HCT116 (cell line): ENCODE results near the gene EVI5L. TPM values are rescaled to one million over a fixed set of nuclear protein-coding genes. Genes with fewer than 3 reads are reported as not detected.

Experiments used
- ATAC-seq: fragments of 200-7000 bp; cut with Tn5 transposase; 2 replicates; pipeline ENCODE4 v1.9.1; 2020; ENCODE audit warnings: mild to moderate bottlenecking, moderate library complexity
- BruUV-seq: library from RNA; stranded (reverse); fragments of 400-500 nt; replicated peaks from 2 replicates; lab custom pipeline; 2021; lab: Mats Ljungman, UMichigan
- CTCF ChIA-PET: fragments of 300-600 bp; sonication (Branson Sonifier 250); formaldehyde crosslinking; loops from one replicate; lab custom pipeline; 2021; ENCODE audit warnings: antibody characterized with exemption; lab: Charles Lee
- POLR2A ChIA-PET: fragments of 300-600, 350-600 bp; sonication (Branson Sonifier 250); formaldehyde crosslinking; loops from one replicate; lab custom pipeline; 2021; ENCODE audit warnings: antibody characterized with exemption; lab: Charles Lee
- RAD21 ChIA-PET, 2 experiments: fragments of 300-600 bp; sonication (Branson Sonifier 250); formaldehyde crosslinking; loops; one replicate each; lab custom pipeline; 2023; ENCODE audit warnings: low total read pairs in 2 of 2; ENCODE audit not compliant: uncharacterized antibody in 2 of 2, unreplicated experiment in 2 of 2, low non-redundant PET in 1 of 2; lab: Charles Lee
- DNase-seq: peaks from one replicate; pipeline ENCODE4 v3.0.0-alpha.2; 2010; ENCODE audit warnings: low read depth, low spot score
- H2AFZ ChIP-seq: fragments of 200-600 bp; shearing (Covaris generic), sonication (generic); 2 replicates; pipeline ENCODE4 v1.6.1; 2017; ENCODE audit warnings: low read depth, mixed run types, mixed read lengths, antibody characterized with exemption, low read length; ENCODE audit not compliant: poor library complexity, severe bottlenecking
- H3K27ac ChIP-seq: 2 replicates; pipeline ENCODE4 v1.5.1; 2012; ENCODE audit warnings: low read depth, low read length
- H3K27me3 ChIP-seq: fragments of 200-600 bp; sonication (generic); 2 replicates; pipeline ENCODE4 v1.6.1; 2016; ENCODE audit warnings: mixed run types, low read length, mixed read lengths; ENCODE audit not compliant: insufficient read depth
- H3K36me3 ChIP-seq, 2 experiments: fragments of 200-500 bp in 1 of 2; fragments of 200-600 bp in 1 of 2; sonication (Bioruptor generic) in 1 of 2; sonication (generic) in 1 of 2; 2 replicates each; pipeline versions ENCODE4 v1.5.1 to v1.6.1; 2014 to 2016; ENCODE audit warnings: low read length in 2 of 2, inconsistent platforms in 1 of 2, mixed read lengths in 1 of 2, mixed run types in 1 of 2; ENCODE audit not compliant: insufficient read depth in 2 of 2, control insufficient read depth in 1 of 2
- H3K4me1 ChIP-seq, 2 experiments: fragments of 200-600 bp in 1 of 2; sonication (generic) in 1 of 2; 2 replicates each; pipeline versions ENCODE4 v1.5.1 to v1.6.1; 2012 to 2017; ENCODE audit warnings: low read length in 2 of 2, inconsistent platforms in 1 of 2, mild to moderate bottlenecking in 1 of 2, mixed read lengths in 1 of 2, mixed run types in 1 of 2, moderate library complexity in 1 of 2; ENCODE audit not compliant: insufficient read depth in 2 of 2, control insufficient read depth in 1 of 2
- H3K4me2 ChIP-seq: fragments of 200-600 bp; sonication (generic); 2 replicates; pipeline ENCODE4 v1.6.1; 2017; ENCODE audit warnings: mixed run types, low read length, mixed read lengths
- H3K4me3 ChIP-seq, 2 experiments: fragments of 200-600 bp in 1 of 2; sonication (generic) in 1 of 2; replicated peaks in 1 of 2; 2 replicates each; pipeline ENCODE4 v1.5.1; 2011 to 2016; ENCODE audit warnings: low read length in 2 of 2, control low read depth in 1 of 2, low read depth in 1 of 2, mild to moderate bottlenecking in 1 of 2, mixed read lengths in 1 of 2, mixed run types in 1 of 2
- H3K79me2 ChIP-seq: fragments of 200-600 bp; sonication (generic); 2 replicates; pipeline ENCODE4 v1.6.1; 2017; ENCODE audit warnings: mild to moderate bottlenecking, mixed run types, low read length, moderate library complexity, mixed read lengths; ENCODE audit not compliant: insufficient read depth
- H3K9ac ChIP-seq: fragments of 200-600 bp; sonication (generic); 2 replicates; pipeline ENCODE4 v1.6.1; 2016; ENCODE audit warnings: low read length, mixed read lengths
- H3K9me2 ChIP-seq: fragments of 200-600 bp; sonication (generic), shearing (Covaris generic); 2 replicates; pipeline ENCODE4 v1.6.1; 2017; ENCODE audit warnings: mixed run types, mild to moderate bottlenecking, moderate library complexity; ENCODE audit not compliant: insufficient read depth
- H3K9me3 ChIP-seq, 2 experiments: fragments of 200-500 bp in 1 of 2; fragments of 200-600 bp in 1 of 2; sonication (Bioruptor generic) in 1 of 2; sonication (generic) in 1 of 2; 2 replicates each; pipeline ENCODE4 v1.6.1; 2014 to 2017; ENCODE audit warnings: low read length in 2 of 2, mixed read lengths in 2 of 2, inconsistent platforms in 1 of 2, low read depth in 1 of 2, mild to moderate bottlenecking in 1 of 2, mixed run types in 1 of 2, moderate library complexity in 1 of 2; ENCODE audit not compliant: control insufficient read depth in 1 of 2, insufficient read depth in 1 of 2
- H4K20me1 ChIP-seq: fragments of 200-600 bp; sonication (generic), shearing (Covaris generic); 2 replicates; pipeline ENCODE4 v1.6.1; 2017; ENCODE audit warnings: mixed run types, mild to moderate bottlenecking, moderate library complexity; ENCODE audit not compliant: insufficient read depth
- CBX3 ChIP-seq: IDR thresholded peaks from 2 replicates; pipeline ENCODE4 v1.6.1; 2012; ENCODE audit warnings: low read depth
- CEBPB ChIP-seq: IDR thresholded peaks from 2 replicates; pipeline ENCODE4 v1.6.1; 2012; ENCODE audit warnings: low read depth
- EZH2phosphoT487 ChIP-seq: fragments of 200-600 bp; IDR thresholded peaks from 2 replicates; pipeline ENCODE4 v1.6.1; 2018; ENCODE audit warnings: antibody characterized with exemption, borderline replicate concordance
- POLR2AphosphoS5 ChIP-seq: IDR thresholded peaks from 2 replicates; pipeline ENCODE4 v1.6.1; 2011; ENCODE audit warnings: mild to moderate bottlenecking, low read depth, low read length, moderate library complexity
- RAD21 ChIP-seq: IDR thresholded peaks from 2 replicates; pipeline ENCODE4 v1.6.1; 2012; ENCODE audit warnings: low read depth, mild to moderate bottlenecking
- SP1 ChIP-seq: IDR thresholded peaks from 2 replicates; pipeline ENCODE4 v1.6.1; 2012; ENCODE audit warnings: low read depth
- SRF ChIP-seq: IDR thresholded peaks from 2 replicates; pipeline ENCODE4 v1.6.1; 2012; ENCODE audit warnings: low read depth
- YY1 ChIP-seq: IDR thresholded peaks from 2 replicates; pipeline ENCODE4 v1.6.1; 2011; ENCODE audit warnings: low read length, low read depth, moderate library complexity, mild to moderate bottlenecking; ENCODE audit not compliant: insufficient replicate concordance; ENCODE audit errors: extremely low read depth
- ZFX ChIP-seq: fragments of 450-650 bp; IDR thresholded peaks from 2 replicates; pipeline ENCODE4 v1.6.1; 2017
- intact Hi-C: fragments of 100-400 bp; cut with micrococcal nuclease; formaldehyde crosslinking; loops from 2 replicates; pipeline ENCODE4 v1.10.0; 2022
- total RNA-seq: library from RNA; stranded (reverse); gene quantifications from one replicate; pipeline ENCODE4 v1.2.1, GENCODE V29; 2021; ENCODE audit not compliant: unreplicated experiment
- TF ChIP-seq, protein P1 (sequence below), 3 experiments: fragments of 200-600 bp in 1 of 3; sonication (generic) in 1 of 3; IDR thresholded peaks in 2 of 3; conservative IDR thresholded peaks in 1 of 3; 2 replicates each; pipeline ENCODE4 v1.5.1; 2012 to 2017; ENCODE audit warnings: low read depth in 2 of 3, low read length in 2 of 3, antibody characterized with exemption in 1 of 3, borderline replicate concordance in 1 of 3, control low read depth in 1 of 3, mild to moderate bottlenecking in 1 of 3, mixed read lengths in 1 of 3, mixed run types in 1 of 3, moderate library complexity in 1 of 3; ENCODE audit not compliant: insufficient read depth in 1 of 3
- TF ChIP-seq, protein P2 (sequence below): IDR thresholded peaks from 2 replicates; pipeline ENCODE4 v1.6.1; 2012; ENCODE audit warnings: low read depth
- TF ChIP-seq, protein P3 (sequence below): IDR thresholded peaks from 2 replicates; pipeline ENCODE4 v1.6.1; 2012

EVI5L gene
- total RNA-seq, 1 experiment from 2014 or later, result 15.0 TPM

DNA sequence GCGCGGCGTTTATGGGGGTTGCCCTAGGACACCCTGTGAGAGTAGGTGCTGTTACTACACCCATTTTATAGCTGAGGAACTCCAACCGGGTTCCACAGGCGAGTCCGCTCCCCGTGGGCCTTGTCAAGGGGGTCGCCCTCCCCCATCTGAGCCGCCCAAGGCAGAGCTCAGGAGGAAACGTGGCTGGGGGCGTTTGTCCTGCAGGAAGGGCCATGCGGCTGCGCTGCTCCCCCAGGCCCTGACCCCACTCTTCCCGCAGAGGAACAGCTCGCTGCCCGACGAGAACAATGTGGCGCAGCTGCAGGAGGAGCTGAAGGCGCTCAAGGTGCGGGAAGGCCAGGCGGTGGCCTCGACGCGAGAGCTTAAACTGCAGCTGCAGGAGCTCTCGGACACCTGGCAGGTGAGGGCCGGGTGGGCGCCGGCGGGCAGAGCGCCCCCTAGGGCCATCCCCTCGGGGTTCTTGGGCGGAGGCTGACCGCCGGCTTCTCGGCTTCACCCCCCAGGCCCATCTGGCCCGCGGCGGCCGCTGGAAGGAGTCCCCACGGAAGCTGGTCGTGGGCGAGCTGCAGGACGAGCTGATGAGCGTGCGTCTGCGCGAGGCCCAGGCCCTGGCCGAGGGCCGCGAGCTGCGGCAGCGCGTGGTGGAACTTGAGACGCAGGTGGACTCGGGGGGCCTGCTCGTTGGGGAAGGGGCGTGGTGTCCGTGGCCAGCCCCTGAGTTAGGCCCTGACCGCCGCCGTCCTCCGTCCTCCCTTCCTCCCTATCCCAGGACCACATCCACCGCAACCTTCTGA is 31.8 kb downstream of the EVI5L start:
- no peaks in the 10 kb centered on the region for H3K9me3 ChIP-seq
- H2AFZ ChIP-seq, result no peak overlapping the region
- peak overlapping the region; percentile 22; the same call in 1 of the 2 replicates for H3K27ac ChIP-seq
- intact Hi-C loops, result no loop called here
- H3K9me2 ChIP-seq, result no peaks in the 10 kb centered on the region
- ChIA-PET CTCF (interaction anchor here (1.0 to 1.9 kb wide), 5 partner anchors 7 to 42 kb away, joined by 3 to 11 read pairs (median 5); partner anchors contain the start of gene MAP2K7), POLR2A (interaction anchor here (0.6 kb wide), 1 partner anchor 59 kb away, joined by 3 read pairs; the partner anchor contains the start of gene SNAPC2), RAD21 (no interaction called here)
- DNase-seq (no peak), ATAC-seq (no peak)
- BruUV-seq, result no TSS peak
- TF ChIP-seq, protein P1, sequence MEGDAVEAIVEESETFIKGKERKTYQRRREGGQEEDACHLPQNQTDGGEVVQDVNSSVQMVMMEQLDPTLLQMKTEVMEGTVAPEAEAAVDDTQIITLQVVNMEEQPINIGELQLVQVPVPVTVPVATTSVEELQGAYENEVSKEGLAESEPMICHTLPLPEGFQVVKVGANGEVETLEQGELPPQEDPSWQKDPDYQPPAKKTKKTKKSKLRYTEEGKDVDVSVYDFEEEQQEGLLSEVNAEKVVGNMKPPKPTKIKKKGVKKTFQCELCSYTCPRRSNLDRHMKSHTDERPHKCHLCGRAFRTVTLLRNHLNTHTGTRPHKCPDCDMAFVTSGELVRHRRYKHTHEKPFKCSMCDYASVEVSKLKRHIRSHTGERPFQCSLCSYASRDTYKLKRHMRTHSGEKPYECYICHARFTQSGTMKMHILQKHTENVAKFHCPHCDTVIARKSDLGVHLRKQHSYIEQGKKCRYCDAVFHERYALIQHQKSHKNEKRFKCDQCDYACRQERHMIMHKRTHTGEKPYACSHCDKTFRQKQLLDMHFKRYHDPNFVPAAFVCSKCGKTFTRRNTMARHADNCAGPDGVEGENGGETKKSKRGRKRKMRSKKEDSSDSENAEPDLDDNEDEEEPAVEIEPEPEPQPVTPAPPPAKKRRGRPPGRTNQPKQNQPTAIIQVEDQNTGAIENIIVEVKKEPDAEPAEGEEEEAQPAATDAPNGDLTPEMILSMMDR (IDR thresholded peaks at IDR 0.05 in 2 of 3, conservative IDR thresholded peaks at IDR 0.05 in 1 of 3; ENCODE audit: borderline replicate concordance in 1 of 3, insufficient read depth in 1 of 3, low read depth in 2 of 3, low read length in 2 of 3), result 0 out of 6 replicates have a peak, but pooled peaks of 1 of the 3 experiments have one; percentile 21
- no peak for TF ChIP-seq CBX3
- H3K36me3 ChIP-seq, result no peaks in the 10 kb centered on the region
- H3K4me2 ChIP-seq, result no peak overlapping the region
- no peak overlapping the region for H3K9ac ChIP-seq
- no peak overlapping the region for H3K4me3 ChIP-seq
- no peaks in the 10 kb centered on the region for H3K79me2 ChIP-seq
- peaks cover 0 to 18% of the 10 kb centered on the region in 2 experiments; a peak in 1 of 4 replicates for H3K4me1 ChIP-seq
- H4K20me1 ChIP-seq, result no peaks in the 10 kb centered on the region
- H3K27me3 ChIP-seq, result no peaks in the 10 kb centered on the region

DNA sequence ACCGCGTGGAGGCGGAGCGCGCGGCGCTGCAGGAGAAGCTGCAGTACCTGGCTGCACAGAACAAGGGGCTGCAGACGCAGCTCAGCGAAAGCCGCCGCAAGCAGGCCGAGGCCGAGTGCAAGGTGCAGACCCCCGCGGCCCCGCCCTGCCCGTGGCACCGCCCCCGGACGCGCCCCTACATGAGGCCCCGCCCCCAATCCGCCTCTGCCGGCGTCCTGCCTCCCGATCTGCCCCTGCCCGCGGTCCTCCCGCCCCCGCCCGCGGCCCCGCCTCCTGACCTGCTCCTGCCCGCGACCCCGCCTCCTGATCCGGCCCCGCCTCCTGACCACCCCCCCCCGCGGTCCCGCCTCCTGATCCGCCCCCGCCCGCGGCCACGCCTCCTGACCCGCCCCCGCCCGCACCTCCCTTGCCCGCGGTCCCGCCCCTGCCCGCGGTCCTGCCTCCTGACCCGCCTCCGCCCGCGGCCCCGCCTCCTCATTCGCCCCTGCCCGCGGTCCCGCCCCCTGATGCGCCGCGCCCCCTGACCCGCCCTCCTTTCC is 32.5 kb downstream of the EVI5L start:
- Histone ChIP-seq H3K4me1 (peaks cover 1 to 20% of the 10 kb centered on the region in 2 experiments; a peak in 3 of 4 replicates), H2AFZ (no peak overlapping the region), H3K79me2 (no peaks in the 10 kb centered on the region), H3K9me3 (no peaks in the 10 kb centered on the region), H3K4me3 (no peak overlapping the region), H3K36me3 (no peaks in the 10 kb centered on the region), H3K9me2 (no peaks in the 10 kb centered on the region), H3K9ac (no peak overlapping the region), H3K4me2 (no peak overlapping the region), H3K27ac (peak overlapping the region; percentile 22; the same call in 1 of the 2 replicates), H4K20me1 (no peaks in the 10 kb centered on the region), H3K27me3 (no peaks in the 10 kb centered on the region)
- ATAC-seq, result peak; percentile 80
- ChIA-PET RAD21 (no interaction called here), CTCF (interaction anchor here (1.3 to 1.9 kb wide), 3 partner anchors 9 to 41 kb away, joined by 3 to 5 read pairs (median 5); partner anchors contain the start of gene MAP2K7), POLR2A (no interaction called here)
- intact Hi-C loops, result no loop called here
- no TSS peak for BruUV-seq
- DNase-seq, result peak; percentile 54
- no peak for TF ChIP-seq CEBPB
- TF ChIP-seq SRF, result no peak
- TF ChIP-seq SP1, result no peak
- TF ChIP-seq, protein P2, sequence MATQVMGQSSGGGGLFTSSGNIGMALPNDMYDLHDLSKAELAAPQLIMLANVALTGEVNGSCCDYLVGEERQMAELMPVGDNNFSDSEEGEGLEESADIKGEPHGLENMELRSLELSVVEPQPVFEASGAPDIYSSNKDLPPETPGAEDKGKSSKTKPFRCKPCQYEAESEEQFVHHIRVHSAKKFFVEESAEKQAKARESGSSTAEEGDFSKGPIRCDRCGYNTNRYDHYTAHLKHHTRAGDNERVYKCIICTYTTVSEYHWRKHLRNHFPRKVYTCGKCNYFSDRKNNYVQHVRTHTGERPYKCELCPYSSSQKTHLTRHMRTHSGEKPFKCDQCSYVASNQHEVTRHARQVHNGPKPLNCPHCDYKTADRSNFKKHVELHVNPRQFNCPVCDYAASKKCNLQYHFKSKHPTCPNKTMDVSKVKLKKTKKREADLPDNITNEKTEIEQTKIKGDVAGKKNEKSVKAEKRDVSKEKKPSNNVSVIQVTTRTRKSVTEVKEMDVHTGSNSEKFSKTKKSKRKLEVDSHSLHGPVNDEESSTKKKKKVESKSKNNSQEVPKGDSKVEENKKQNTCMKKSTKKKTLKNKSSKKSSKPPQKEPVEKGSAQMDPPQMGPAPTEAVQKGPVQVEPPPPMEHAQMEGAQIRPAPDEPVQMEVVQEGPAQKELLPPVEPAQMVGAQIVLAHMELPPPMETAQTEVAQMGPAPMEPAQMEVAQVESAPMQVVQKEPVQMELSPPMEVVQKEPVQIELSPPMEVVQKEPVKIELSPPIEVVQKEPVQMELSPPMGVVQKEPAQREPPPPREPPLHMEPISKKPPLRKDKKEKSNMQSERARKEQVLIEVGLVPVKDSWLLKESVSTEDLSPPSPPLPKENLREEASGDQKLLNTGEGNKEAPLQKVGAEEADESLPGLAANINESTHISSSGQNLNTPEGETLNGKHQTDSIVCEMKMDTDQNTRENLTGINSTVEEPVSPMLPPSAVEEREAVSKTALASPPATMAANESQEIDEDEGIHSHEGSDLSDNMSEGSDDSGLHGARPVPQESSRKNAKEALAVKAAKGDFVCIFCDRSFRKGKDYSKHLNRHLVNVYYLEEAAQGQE, result no peak
- TF ChIP-seq, protein P3, sequence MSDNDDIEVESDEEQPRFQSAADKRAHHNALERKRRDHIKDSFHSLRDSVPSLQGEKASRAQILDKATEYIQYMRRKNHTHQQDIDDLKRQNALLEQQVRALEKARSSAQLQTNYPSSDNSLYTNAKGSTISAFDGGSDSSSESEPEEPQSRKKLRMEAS, result no peak
- no peak for TF ChIP-seq POLR2AphosphoS5
- TF ChIP-seq YY1, result no peak
- TF ChIP-seq EZH2phosphoT487, result no peak
- TF ChIP-seq ZFX, result no peak
- no peak for TF ChIP-seq RAD21
